COLO668 (cell line): ENCODE data around the gene DUS1L.

Source experiments
- DNase-seq: peaks from one replicate; lab custom pipeline; 2025; ENCODE audit not compliant: unreplicated experiment; lab: John Stamatoyannopoulos, UW

Gene DUS1L

GRCh38 chr17:82016061-82016874 lies 49.3 kb downstream of the DUS1L start:
- DNase-seq = no peak

- DNase-seq = no peak
These were observed 50.2 kb downstream of the DUS1L start for GRCh38 chr17:82015311-82015971.

- no peak for DNase-seq
These were observed 50.7 kb downstream of the DUS1L start for GRCh38 chr17:82014971-82015310.

- DNase-seq = no peak
These were observed 51.2 kb downstream of the DUS1L start for GRCh38 chr17:82014432-82014831.

- no peak for DNase-seq
These were observed 51.8 kb downstream of the DUS1L start for GRCh38 chr17:82013772-82014321.

GRCh38 chr17:82013341-82013740 lies 52.3 kb downstream of the DUS1L start:
- DNase-seq = no peak

- DNase-seq = no peak
These were observed 52.8 kb downstream of the DUS1L start for GRCh38 chr17:82012640-82013295.

- DNase-seq = no peak
These were observed 53.4 kb downstream of the DUS1L start for GRCh38 chr17:82012261-82012639.

- no peak for DNase-seq
These were observed 53.9 kb downstream of the DUS1L start for GRCh38 chr17:82011617-82012187.

GRCh38 chr17:82010575-82011525 lies 54.8 kb downstream of the DUS1L start:
- no peak for DNase-seq

- no peak for DNase-seq
These were observed 56.2 kb downstream of the DUS1L start for GRCh38 chr17:82009413-82009812.

- DNase-seq = no peak
These were observed 56.6 kb downstream of the DUS1L start for GRCh38 chr17:82008941-82009405.

GRCh38 chr17:82008258-82008940 lies 57.2 kb downstream of the DUS1L start:
- no peak for DNase-seq
